ENCODE measurements around the gene RFPL3. TPM values are rescaled to one million over a fixed set of nuclear protein-coding genes. Genes with fewer than 3 reads are reported as not detected.
"Not testable (repeated sequence)": the region's sequence is repeated elsewhere in the genome, so short reads cannot be mapped to it uniquely, and the experiment has no call there.

The RFPL3 gene
- total RNA-seq (not detected in 2 replicates), polyA plus RNA-seq (not detected in 2 replicates), polyA minus RNA-seq (ENCODE audit: low replicate concordance) (not detected in 2 replicates)
- polyA plus RNA-seq (2012) = not detected in 2 replicates

- H3K4me1 ChIP-seq (ENCODE audit: control insufficient read depth, extremely low read depth, insufficient read depth, low read length); H4K20me1 ChIP-seq (ENCODE audit: control insufficient read depth, extremely low read depth, insufficient read depth, low read length); H3K9me3 ChIP-seq (ENCODE audit: control insufficient read depth, insufficient read depth, low read depth, low read length); H3K27ac ChIP-seq (ENCODE audit: insufficient read depth, low read length); H3K79me2 ChIP-seq (ENCODE audit: control insufficient read depth, insufficient read depth, low read length); H3K36me3 ChIP-seq (ENCODE audit: control insufficient read depth, insufficient read depth, low read length); H2AFZ ChIP-seq (ENCODE audit: low read length); H3K27me3 ChIP-seq (ENCODE audit: control insufficient read depth, insufficient read depth, low read length); H3K4me3 ChIP-seq (replicated peaks in 1 of 4; ENCODE audit: control extremely low read depth in 1 of 4, insufficient read depth in 1 of 4, low read depth in 3 of 4, low read length in 4 of 4); H3K9ac ChIP-seq (ENCODE audit: insufficient read depth, low read length); H3K4me2 ChIP-seq (ENCODE audit: extremely low read depth, insufficient read depth, low read length); DNase-seq (ENCODE audit: low read depth in 2 of 2): not testable (repeated sequence)
Measured at GRCh38 chr22:32357567-32357966, at the start of gene RFPL3. Gene RFPL3 (plus strand): TSS chr22:32357867. CDS start chr22:32358072, 205 bp downstream.

GRCh38 chr22:32308191-32308590 lies 49.5 kb upstream of the RFPL3 start:
- H3K9me3 ChIP-seq (ENCODE audit: control insufficient read depth, insufficient read depth, low read depth, low read length) = no peaks in the 10 kb centered on the region

GRCh38 chr22:32308934-32309333 lies 48.7 kb upstream of the RFPL3 start:
- Histone ChIP-seq H3K4me2 (ENCODE audit: extremely low read depth, insufficient read depth, low read length) (no peak overlapping the region), H3K4me1 (ENCODE audit: control insufficient read depth, extremely low read depth, insufficient read depth, low read length) (no peaks in the 10 kb centered on the region), H2AFZ (ENCODE audit: low read length) (no peak overlapping the region), H3K36me3 (ENCODE audit: control insufficient read depth, insufficient read depth, low read length) (no peaks in the 10 kb centered on the region), H4K20me1 (ENCODE audit: control insufficient read depth, extremely low read depth, insufficient read depth, low read length) (no peaks in the 10 kb centered on the region), H3K27ac (ENCODE audit: insufficient read depth, low read length) (no peak overlapping the region), H3K27me3 (ENCODE audit: control insufficient read depth, insufficient read depth, low read length) (no peaks in the 10 kb centered on the region), H3K79me2 (ENCODE audit: control insufficient read depth, insufficient read depth, low read length) (no peaks in the 10 kb centered on the region), H3K9me3 (ENCODE audit: control insufficient read depth, insufficient read depth, low read depth, low read length) (no peaks in the 10 kb centered on the region), H3K9ac (ENCODE audit: insufficient read depth, low read length) (no peak overlapping the region), H3K4me3 (replicated peaks in 1 of 4; ENCODE audit: control extremely low read depth in 1 of 4, insufficient read depth in 1 of 4, low read depth in 3 of 4, low read length in 4 of 4) (no peak overlapping the region)
- DNase-seq (ENCODE audit: low read depth in 2 of 2) = no peak
- TF ChIP-seq CTCF (conservative IDR thresholded peaks at IDR 0.05 in 1 of 2, IDR thresholded peaks at IDR 0.05 in 1 of 2; ENCODE audit: low read depth in 1 of 2, low read length in 2 of 2) (no peak), EZH2 (IDR thresholded peaks at IDR 0.05; ENCODE audit: low read length, missing control alignments) (no peak)

More at GRCh38 chr22:32308191-32308590, 49.5 kb upstream of the RFPL3 start:
- Histone ChIP-seq H3K9ac (ENCODE audit: insufficient read depth, low read length) (no peak overlapping the region), H3K4me3 (replicated peaks in 1 of 4; ENCODE audit: control extremely low read depth in 1 of 4, insufficient read depth in 1 of 4, low read depth in 3 of 4, low read length in 4 of 4) (no peak overlapping the region), H3K4me2 (ENCODE audit: extremely low read depth, insufficient read depth, low read length) (no peak overlapping the region), H3K36me3 (ENCODE audit: control insufficient read depth, insufficient read depth, low read length) (no peaks in the 10 kb centered on the region), H3K27ac (ENCODE audit: insufficient read depth, low read length) (no peak overlapping the region), H2AFZ (ENCODE audit: low read length) (no peak overlapping the region), H3K4me1 (ENCODE audit: control insufficient read depth, extremely low read depth, insufficient read depth, low read length) (no peaks in the 10 kb centered on the region), H4K20me1 (ENCODE audit: control insufficient read depth, extremely low read depth, insufficient read depth, low read length) (no peaks in the 10 kb centered on the region), H3K27me3 (ENCODE audit: control insufficient read depth, insufficient read depth, low read length) (no peaks in the 10 kb centered on the region), H3K79me2 (ENCODE audit: control insufficient read depth, insufficient read depth, low read length) (no peaks in the 10 kb centered on the region)
- TF ChIP-seq CTCF (conservative IDR thresholded peaks at IDR 0.05 in 1 of 2, IDR thresholded peaks at IDR 0.05 in 1 of 2; ENCODE audit: low read depth in 1 of 2, low read length in 2 of 2) (no peak), EZH2 (IDR thresholded peaks at IDR 0.05; ENCODE audit: low read length, missing control alignments) (no peak)
- DNase-seq (ENCODE audit: low read depth in 2 of 2) = no peak

All from fibroblast of lung (primary cell).